ENCODE measurements around the gene KRTAP10-2.

The KRTAP10-2 gene

GRCh38 chr21:44517175-44517899, 34.0 kb downstream of the KRTAP10-2 start:
- ChIA-PET CTCF (interaction anchor here (0.7 to 1.8 kb wide), 2 partner anchors 28 to 283 kb away, joined by 3 to 5 read pairs; no protein-coding TSS in a partner anchor), POLR2A (no interaction called here)
- no peak overlapping the region for H3K4me3 ChIP-seq (ENCODE audit: low read depth, low read length)
- no peaks in the 10 kb centered on the region for H3K4me1 ChIP-seq (ENCODE audit: control insufficient read depth, insufficient read depth, low read length)
- H3K9me3 ChIP-seq (ENCODE audit: control insufficient read depth, insufficient read depth, low read depth, low read length): no peaks in the 10 kb centered on the region
- H3K36me3 ChIP-seq (ENCODE audit: control insufficient read depth in 2 of 2, insufficient read depth in 1 of 2, low read length in 2 of 2): no peaks in the 10 kb centered on the region
- TF ChIP-seq ZNF157 (tag by site-specific recombination; IDR thresholded peaks at IDR 0.05): no peak
- TF ChIP-seq ZNF658 (tag by site-specific recombination; IDR thresholded peaks at IDR 0.05): no peak
- TF ChIP-seq HOXA7 (CRISPR knock-in tag; IDR thresholded peaks at IDR 0.05; ENCODE audit: borderline replicate concordance): no peak
- no peak for TF ChIP-seq ZNF843 (tag by site-specific recombination; IDR thresholded peaks at IDR 0.05)
- no peak for TF ChIP-seq ZNF19 (tag by site-specific recombination; IDR thresholded peaks at IDR 0.05; ENCODE audit: low read depth)
- TF ChIP-seq SCRT2 (tag by site-specific recombination; IDR thresholded peaks at IDR 0.05): peak; percentile 52; the same call in 1 of the 2 replicates
- no peak for TF ChIP-seq ZNF704 (tag by site-specific recombination; IDR thresholded peaks at IDR 0.05)
- TF ChIP-seq ZNF324 (tag by site-specific recombination; IDR thresholded peaks at IDR 0.05): no peak
- TF ChIP-seq ZNF677 (tag by site-specific recombination; IDR thresholded peaks at IDR 0.05): no peak
- no peak for TF ChIP-seq ZNF398 (tag by site-specific recombination; IDR thresholded peaks at IDR 0.05)
- TF ChIP-seq REST (tag by site-specific recombination; IDR thresholded peaks at IDR 0.05): no peak
- peak; percentile 35; the same call in 1 of the 2 replicates for TF ChIP-seq ZBTB20 (tag by site-specific recombination; IDR thresholded peaks at IDR 0.05)
- peak; percentile 53 for TF ChIP-seq SP2 (tag by site-specific recombination; IDR thresholded peaks at IDR 0.05)
- no peak for TF ChIP-seq ZNF610 (tag by site-specific recombination; IDR thresholded peaks at IDR 0.05; ENCODE audit: borderline replicate concordance)
- no peak for TF ChIP-seq GLI4 (tag by site-specific recombination; IDR thresholded peaks at IDR 0.05)
- TF ChIP-seq KLF16 (tag by site-specific recombination; IDR thresholded peaks at IDR 0.05): peak; percentile 52; the same call in 1 of the 2 replicates
- TF ChIP-seq PRDM10 (tag by site-specific recombination; IDR thresholded peaks at IDR 0.05): peak; percentile 64
- H3K27ac ChIP-seq (ENCODE audit: extremely low read depth, low read depth, low read length): no peak overlapping the region

Measured in HEK293 (cell line).